ENCODE results near the gene CREM. TPM values are rescaled to one million over a fixed set of nuclear protein-coding genes. Genes with fewer than 3 reads are reported as not detected.

Gene CREM
- total RNA-seq, 1 experiment from 2014 or later: 30.2 TPM

DNA sequence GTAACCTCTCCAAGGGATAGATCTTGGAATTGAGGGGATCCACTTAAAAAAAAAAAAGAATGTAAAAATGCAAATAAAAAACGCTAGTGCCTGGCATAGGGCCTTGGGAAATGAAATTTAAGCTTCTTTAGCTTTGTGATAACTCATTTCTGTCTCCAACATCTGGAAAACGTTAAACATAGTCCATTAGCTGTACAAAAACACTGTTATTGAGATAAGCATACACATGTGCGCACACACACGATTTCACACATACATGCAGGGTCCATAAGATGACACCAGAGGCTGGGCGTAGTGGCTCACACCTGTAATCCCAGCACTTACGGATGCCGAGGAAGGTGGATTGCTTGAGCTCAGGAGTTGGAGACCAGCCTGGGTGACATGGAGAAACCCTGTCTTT lies 22.8 kb upstream of the CREM start:
- intact Hi-C loops (cut with micrococcal nuclease): no loop called here
- no peaks in the 10 kb centered on the region for H3K9me3 Mint-ChIP-seq (ENCODE audit: unreplicated experiment)
- DNase-seq (ENCODE audit: unreplicated experiment): no peak
- no peaks in the 10 kb centered on the region for H3K27me3 Mint-ChIP-seq (ENCODE audit: insufficient read depth, unreplicated experiment)
- ChIA-PET POLR2A (no interaction called here), CTCF (interaction anchor here (0.7 kb wide), 1 partner anchor 10 kb away, joined by 3 read pairs; no protein-coding TSS in a partner anchor)
- H3K4me3 Mint-ChIP-seq (ENCODE audit: unreplicated experiment): no peak overlapping the region
- no peaks in the 10 kb centered on the region for H3K36me3 Mint-ChIP-seq (ENCODE audit: insufficient read depth, unreplicated experiment)
- TF ChIP-seq, protein P1, sequence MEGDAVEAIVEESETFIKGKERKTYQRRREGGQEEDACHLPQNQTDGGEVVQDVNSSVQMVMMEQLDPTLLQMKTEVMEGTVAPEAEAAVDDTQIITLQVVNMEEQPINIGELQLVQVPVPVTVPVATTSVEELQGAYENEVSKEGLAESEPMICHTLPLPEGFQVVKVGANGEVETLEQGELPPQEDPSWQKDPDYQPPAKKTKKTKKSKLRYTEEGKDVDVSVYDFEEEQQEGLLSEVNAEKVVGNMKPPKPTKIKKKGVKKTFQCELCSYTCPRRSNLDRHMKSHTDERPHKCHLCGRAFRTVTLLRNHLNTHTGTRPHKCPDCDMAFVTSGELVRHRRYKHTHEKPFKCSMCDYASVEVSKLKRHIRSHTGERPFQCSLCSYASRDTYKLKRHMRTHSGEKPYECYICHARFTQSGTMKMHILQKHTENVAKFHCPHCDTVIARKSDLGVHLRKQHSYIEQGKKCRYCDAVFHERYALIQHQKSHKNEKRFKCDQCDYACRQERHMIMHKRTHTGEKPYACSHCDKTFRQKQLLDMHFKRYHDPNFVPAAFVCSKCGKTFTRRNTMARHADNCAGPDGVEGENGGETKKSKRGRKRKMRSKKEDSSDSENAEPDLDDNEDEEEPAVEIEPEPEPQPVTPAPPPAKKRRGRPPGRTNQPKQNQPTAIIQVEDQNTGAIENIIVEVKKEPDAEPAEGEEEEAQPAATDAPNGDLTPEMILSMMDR (IDR thresholded peaks at IDR 0.05; ENCODE audit: unreplicated experiment): no peak
- no peaks in the 10 kb centered on the region for H3K4me1 Mint-ChIP-seq (ENCODE audit: insufficient read depth, unreplicated experiment)
- no peak overlapping the region for H3K27ac Mint-ChIP-seq (ENCODE audit: low read depth, unreplicated experiment)
- no TSS peak for BruUV-seq (replicated peaks)

DNA sequence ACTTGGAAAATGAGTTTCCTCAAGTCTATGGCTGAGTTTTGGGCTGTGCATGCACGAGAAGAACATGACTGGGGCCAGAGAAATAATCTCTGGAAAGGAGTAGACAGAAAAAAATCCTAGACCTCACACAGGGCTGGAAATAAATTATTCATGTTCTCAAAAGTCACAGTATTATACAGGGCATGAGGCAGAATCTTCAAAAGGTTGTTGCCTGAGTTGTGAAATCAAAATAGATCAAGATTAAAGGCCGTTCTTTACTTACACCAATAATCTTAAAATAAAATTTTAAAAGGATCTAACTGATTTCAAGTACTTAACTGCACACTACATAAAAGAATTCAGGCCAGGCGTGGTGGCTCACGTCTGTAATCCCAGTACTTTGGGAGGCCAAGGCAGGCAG lies 14.1 kb upstream of the CREM start:
- Mint-ChIP-seq H3K9me3 (ENCODE audit: unreplicated experiment) (no peaks in the 10 kb centered on the region), H3K4me1 (ENCODE audit: insufficient read depth, unreplicated experiment) (no peaks in the 10 kb centered on the region), H3K27ac (ENCODE audit: low read depth, unreplicated experiment) (no peak overlapping the region), H3K36me3 (ENCODE audit: insufficient read depth, unreplicated experiment) (no peaks in the 10 kb centered on the region), H3K27me3 (ENCODE audit: insufficient read depth, unreplicated experiment) (no peaks in the 10 kb centered on the region), H3K4me3 (ENCODE audit: unreplicated experiment) (no peak overlapping the region)
- no peak for DNase-seq (ENCODE audit: unreplicated experiment)
- intact Hi-C loops (cut with micrococcal nuclease): no loop called here
- ChIA-PET POLR2A (no interaction called here), CTCF (interaction anchor here (0.6 to 1.5 kb wide), 5 partner anchors 8 to 1667 kb away, joined by 3 to 7 read pairs (median 3); no protein-coding TSS in a partner anchor)
- TF ChIP-seq, protein P1 (IDR thresholded peaks at IDR 0.05; ENCODE audit: unreplicated experiment): no peak
- no TSS peak for BruUV-seq (replicated peaks)

DNA sequence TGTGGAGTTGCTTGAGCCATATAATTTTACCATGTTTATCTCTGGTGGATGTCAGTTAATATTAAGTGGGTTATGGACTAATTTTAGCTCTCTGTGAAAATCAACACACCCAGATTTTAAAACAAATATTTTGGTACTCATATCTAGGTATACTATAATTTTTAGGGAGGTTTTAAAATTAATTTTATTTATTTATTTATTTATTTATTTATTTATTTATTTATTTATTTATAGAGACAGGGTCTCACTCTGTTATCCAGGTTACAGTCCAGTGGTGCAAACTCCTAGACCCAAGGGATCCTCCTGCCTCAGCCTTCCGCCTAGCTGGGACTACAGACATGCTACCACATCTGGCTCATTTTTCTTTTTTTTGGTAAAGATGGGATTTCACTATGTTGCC lies 7.3 kb upstream of the CREM start:
- no peaks in the 10 kb centered on the region for H3K36me3 Mint-ChIP-seq (ENCODE audit: insufficient read depth, unreplicated experiment)
- no peak overlapping the region for H3K27ac Mint-ChIP-seq (ENCODE audit: low read depth, unreplicated experiment)
- no peak overlapping the region for H3K4me3 Mint-ChIP-seq (ENCODE audit: unreplicated experiment)
- ChIA-PET POLR2A (no interaction called here), CTCF (interaction anchor here (0.6 to 6.1 kb wide), 14 partner anchors 10 to 731 kb away, joined by 3 to 90 read pairs (median 3); no protein-coding TSS in a partner anchor)
- no TSS peak for BruUV-seq (replicated peaks)
- TF ChIP-seq, protein P1 (IDR thresholded peaks at IDR 0.05; ENCODE audit: unreplicated experiment): no peak
- H3K4me1 Mint-ChIP-seq (ENCODE audit: insufficient read depth, unreplicated experiment): peaks cover 1% of the 10 kb centered on the region
- H3K27me3 Mint-ChIP-seq (ENCODE audit: insufficient read depth, unreplicated experiment): peaks cover 12% of the 10 kb centered on the region
- no peak for DNase-seq (ENCODE audit: unreplicated experiment)
- intact Hi-C loops (cut with micrococcal nuclease): no loop called here
- H3K9me3 Mint-ChIP-seq (ENCODE audit: unreplicated experiment): no peaks in the 10 kb centered on the region

DNA sequence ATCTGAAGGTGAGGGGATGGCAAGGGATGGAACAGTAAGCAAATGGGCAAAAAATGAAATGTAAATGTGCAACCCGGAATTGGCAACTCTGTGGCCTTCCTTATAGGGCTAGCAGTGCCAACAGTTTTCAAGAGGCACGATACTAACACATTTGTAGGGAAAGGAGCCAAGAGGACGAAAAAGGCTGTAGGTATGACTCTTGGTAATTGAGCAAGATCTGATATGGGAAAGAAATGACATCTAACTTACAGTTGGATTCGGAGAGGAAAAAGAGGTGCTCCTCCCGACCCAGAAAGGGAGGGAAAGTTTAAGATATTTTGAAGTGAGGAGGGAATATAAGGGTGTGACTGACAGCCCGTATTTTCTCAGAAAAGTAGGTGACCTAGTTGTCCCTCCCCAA lies 2.1 kb upstream of the CREM start:
- intact Hi-C loops (cut with micrococcal nuclease): loop anchor here (10.0 kb wide), 4 partner anchors 130 to 1650 kb away; no protein-coding TSS in a partner anchor

More for the DNA sequence above, 2.1 kb upstream of the CREM start:
- Mint-ChIP-seq H3K27me3 (ENCODE audit: insufficient read depth, unreplicated experiment) (no peaks in the 10 kb centered on the region), H3K36me3 (ENCODE audit: insufficient read depth, unreplicated experiment) (no peaks in the 10 kb centered on the region), H3K27ac (ENCODE audit: low read depth, unreplicated experiment) (peak overlapping the region; percentile 3), H3K4me1 (ENCODE audit: insufficient read depth, unreplicated experiment) (peaks cover 6% of the 10 kb centered on the region), H3K4me3 (ENCODE audit: unreplicated experiment) (peak overlapping the region; percentile 20), H3K9me3 (ENCODE audit: unreplicated experiment) (no peaks in the 10 kb centered on the region)
- DNase-seq (ENCODE audit: unreplicated experiment): peak; percentile 58
- CTCF ChIA-PET: interaction anchor here (0.7 to 4.2 kb wide), 3 partner anchors 34 to 71 kb away, joined by 3 to 32 read pairs (median 3); no protein-coding TSS in a partner anchor
- POLR2A ChIA-PET: interaction anchor here (0.5 to 4.4 kb wide), 3 partner anchors 34 to 119 kb away, joined by 3 to 45 read pairs (median 4); partner anchors contain the start of gene CUL2
- TF ChIP-seq, protein P1 (IDR thresholded peaks at IDR 0.05; ENCODE audit: unreplicated experiment): no peak
- no TSS peak for BruUV-seq (replicated peaks)

Data from MCF 10A (cell line).